GM10248 (cell line): ENCODE measurements around the gene HIPK4.
"Not testable (repeated sequence)": the region's sequence is repeated elsewhere in the genome, so short reads cannot be mapped to it uniquely, and the experiment has no call there.

ENCODE experiments used
- CTCF ChIA-PET: fragments of 300-600 bp; sonication (Branson Sonifier 250); formaldehyde crosslinking; extraction: SDS; loops from one replicate; lab custom pipeline; 2021; ENCODE audit warnings: antibody characterized with exemption; lab: Yijun Ruan, JAX
- POLR2A ChIA-PET: fragments of 350-650 bp; sonication (Branson Sonifier 250); formaldehyde crosslinking; extraction: SDS; loops from one replicate; lab custom pipeline; 2020; ENCODE audit warnings: antibody characterized with exemption; lab: Yijun Ruan, JAX
- DNase-seq: peaks from one replicate; pipeline ENCODE4 v3.0.0; 2012; ENCODE audit errors: extremely low spot score
- TF ChIP-seq, protein P1 (sequence below): IDR thresholded peaks from 2 replicates; pipeline ENCODE4 v1.5.1; 2012; ENCODE audit warnings: mild to moderate bottlenecking, low read depth; ENCODE audit errors: extremely low read depth, missing control alignments, control extremely low read depth

Gene HIPK4, protein sequence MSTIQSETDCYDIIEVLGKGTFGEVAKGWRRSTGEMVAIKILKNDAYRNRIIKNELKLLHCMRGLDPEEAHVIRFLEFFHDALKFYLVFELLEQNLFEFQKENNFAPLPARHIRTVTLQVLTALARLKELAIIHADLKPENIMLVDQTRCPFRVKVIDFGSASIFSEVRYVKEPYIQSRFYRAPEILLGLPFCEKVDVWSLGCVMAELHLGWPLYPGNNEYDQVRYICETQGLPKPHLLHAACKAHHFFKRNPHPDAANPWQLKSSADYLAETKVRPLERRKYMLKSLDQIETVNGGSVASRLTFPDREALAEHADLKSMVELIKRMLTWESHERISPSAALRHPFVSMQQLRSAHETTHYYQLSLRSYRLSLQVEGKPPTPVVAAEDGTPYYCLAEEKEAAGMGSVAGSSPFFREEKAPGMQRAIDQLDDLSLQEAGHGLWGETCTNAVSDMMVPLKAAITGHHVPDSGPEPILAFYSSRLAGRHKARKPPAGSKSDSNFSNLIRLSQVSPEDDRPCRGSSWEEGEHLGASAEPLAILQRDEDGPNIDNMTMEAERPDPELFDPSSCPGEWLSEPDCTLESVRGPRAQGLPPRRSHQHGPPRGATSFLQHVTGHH

DNA sequence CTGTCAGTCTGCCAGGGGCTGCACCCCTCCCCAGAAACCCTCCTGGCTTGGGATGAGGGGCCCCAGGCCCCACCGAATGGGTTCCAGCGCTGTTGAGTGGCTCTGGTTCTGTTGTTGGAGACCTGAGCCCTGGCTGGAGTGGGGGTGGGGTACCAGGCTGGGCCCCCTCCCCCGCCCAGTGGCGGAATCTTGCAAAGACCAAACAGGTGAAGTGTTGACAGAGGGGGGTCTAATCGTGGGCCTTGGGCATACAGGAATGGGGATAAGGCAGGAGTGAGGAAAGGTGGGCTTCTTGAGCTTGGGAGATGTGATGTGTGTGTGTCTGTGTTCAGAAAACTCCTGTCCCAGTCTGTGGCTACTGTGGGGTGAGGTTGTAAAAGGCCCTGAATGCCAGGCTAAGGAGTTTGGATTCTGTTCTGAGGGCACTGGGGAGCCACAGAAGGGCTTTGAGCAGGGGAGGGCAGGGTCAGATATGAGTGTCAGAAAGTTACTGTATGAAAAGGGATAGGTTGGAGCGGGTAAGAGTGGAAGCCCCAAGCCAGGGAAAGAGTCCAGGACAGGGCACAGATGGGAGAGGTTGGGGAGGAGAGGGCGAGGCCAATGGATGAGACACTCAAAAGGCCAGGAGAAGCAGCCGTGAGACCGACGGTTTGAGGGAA lies at the start of gene HIPK4:
TSS of gene HIPK4 (minus strand) at position 98 of the 659 bp plus-strand sequence. CDS start 279 bp downstream, outside the sequence.
- DNase-seq = no peak
- POLR2A ChIA-PET = no interaction called here
- CTCF ChIA-PET = interaction anchor here (1.2 kb wide), 1 partner anchor 11 kb away, joined by 3 read pairs; no protein-coding TSS in a partner anchor
- TF ChIP-seq, protein P1, sequence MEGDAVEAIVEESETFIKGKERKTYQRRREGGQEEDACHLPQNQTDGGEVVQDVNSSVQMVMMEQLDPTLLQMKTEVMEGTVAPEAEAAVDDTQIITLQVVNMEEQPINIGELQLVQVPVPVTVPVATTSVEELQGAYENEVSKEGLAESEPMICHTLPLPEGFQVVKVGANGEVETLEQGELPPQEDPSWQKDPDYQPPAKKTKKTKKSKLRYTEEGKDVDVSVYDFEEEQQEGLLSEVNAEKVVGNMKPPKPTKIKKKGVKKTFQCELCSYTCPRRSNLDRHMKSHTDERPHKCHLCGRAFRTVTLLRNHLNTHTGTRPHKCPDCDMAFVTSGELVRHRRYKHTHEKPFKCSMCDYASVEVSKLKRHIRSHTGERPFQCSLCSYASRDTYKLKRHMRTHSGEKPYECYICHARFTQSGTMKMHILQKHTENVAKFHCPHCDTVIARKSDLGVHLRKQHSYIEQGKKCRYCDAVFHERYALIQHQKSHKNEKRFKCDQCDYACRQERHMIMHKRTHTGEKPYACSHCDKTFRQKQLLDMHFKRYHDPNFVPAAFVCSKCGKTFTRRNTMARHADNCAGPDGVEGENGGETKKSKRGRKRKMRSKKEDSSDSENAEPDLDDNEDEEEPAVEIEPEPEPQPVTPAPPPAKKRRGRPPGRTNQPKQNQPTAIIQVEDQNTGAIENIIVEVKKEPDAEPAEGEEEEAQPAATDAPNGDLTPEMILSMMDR = no peak

DNA sequence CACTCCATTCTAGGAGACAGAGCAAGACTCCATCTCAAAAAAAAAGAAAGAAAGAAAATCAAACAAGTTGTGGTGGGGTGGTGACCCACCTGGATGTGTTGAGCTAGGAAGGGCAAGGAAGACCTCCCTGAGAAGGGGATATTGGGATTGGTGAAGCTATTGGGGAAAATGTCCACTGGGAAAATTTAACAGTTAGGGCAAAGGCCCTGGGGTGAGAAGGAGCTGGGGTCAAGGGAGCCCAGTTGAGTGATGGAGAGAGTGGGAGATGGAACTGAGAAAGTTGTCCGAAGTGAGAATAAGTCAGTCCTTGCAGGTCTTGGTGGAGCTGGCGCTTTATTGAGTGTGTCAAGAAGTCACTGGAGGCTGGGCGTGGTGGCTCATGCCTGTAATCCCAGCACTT lies 48.3 kb upstream of the HIPK4 start:
- DNase-seq = no peak
- TF ChIP-seq, protein P1 = no peak
- ChIA-PET POLR2A (interaction anchor here (1.1 kb wide), 1 partner anchor 28 kb away, joined by 9 read pairs; the partner anchor contains the start of gene BLVRB), CTCF (interaction anchor here (1.7 to 2.1 kb wide), 3 partner anchors 12 to 26 kb away, joined by 6 to 9 read pairs (median 8); partner anchors contain the start of gene SERTAD1)

DNA sequence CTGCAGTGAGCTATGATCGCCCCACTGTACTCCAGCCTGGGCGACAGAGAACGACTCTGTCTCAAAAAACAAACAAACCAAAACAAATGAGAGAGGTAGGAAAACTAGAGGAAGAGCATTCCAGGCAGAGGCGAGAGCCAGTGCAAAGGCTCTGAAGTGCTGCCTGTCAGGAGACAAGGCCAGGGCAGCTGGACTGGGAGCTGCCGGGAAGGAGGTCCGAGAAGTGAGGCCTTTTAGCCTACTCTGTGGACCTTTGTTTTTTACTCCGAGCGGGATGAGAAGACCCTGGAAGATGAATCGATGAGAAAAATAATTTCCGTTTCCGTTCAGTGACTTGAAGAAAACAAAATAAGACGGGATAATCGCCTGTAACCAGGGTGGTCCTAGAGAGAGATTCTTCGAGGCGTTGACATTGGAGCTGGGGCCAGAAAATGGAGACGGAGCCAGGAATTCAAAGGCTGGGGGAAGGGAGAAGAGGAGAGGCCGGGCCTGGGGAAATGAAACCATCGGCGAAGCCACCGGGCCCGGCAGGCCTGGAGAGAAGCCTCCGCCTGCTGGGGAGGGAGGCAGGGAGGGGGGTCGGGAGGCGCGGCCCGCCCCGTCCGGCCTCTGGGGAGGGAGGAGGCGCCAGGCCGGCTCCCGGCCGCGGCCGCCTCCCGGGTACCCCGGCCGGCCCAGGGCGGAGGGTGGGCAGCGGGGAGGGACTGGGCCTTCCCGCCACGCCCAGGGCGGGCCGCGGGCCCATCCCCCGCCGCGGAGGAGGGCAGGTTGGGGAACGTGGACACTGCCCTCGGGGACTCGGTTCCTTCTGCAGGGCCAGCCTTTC lies 43.6 kb upstream of the HIPK4 start:
- POLR2A ChIA-PET = interaction anchor here (1.0 kb wide), 1 partner anchor 9 kb away, joined by 3 read pairs; no protein-coding TSS in a partner anchor
- CTCF ChIA-PET = interaction anchor here (0.8 to 2.7 kb wide), 6 partner anchors 10 to 201 kb away, joined by 3 to 15 read pairs (median 6); no protein-coding TSS in a partner anchor
- DNase-seq = peak; percentile 84
- TF ChIP-seq, protein P1 = no peak

DNA sequence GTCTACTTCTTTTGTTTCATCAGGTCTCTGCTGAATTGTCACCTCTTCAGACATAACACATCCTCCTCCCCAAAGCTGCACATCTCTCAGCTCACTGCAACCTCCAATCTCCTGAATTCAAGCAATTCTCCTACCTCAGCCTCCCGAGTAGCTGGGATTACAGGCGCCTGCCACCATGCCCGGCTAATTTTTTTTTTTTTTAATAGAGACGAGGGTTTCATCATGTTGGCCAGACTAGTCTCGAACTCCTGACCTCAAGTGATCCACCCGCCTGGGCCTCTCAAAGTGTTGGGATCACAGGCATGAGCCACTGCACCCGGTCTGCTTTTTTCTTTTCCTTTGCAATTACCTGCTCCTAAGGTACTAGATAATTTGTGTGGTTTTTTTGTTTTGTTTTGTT lies 42.8 kb upstream of the HIPK4 start:
- ChIA-PET CTCF (interaction anchor here (0.8 to 2.0 kb wide), 5 partner anchors 12 to 202 kb away, joined by 3 to 7 read pairs (median 3); no protein-coding TSS in a partner anchor), POLR2A (interaction anchor here (1.1 kb wide), 1 partner anchor 12 kb away, joined by 6 read pairs; no protein-coding TSS in a partner anchor)
- DNase-seq = not testable (repeated sequence)

DNA sequence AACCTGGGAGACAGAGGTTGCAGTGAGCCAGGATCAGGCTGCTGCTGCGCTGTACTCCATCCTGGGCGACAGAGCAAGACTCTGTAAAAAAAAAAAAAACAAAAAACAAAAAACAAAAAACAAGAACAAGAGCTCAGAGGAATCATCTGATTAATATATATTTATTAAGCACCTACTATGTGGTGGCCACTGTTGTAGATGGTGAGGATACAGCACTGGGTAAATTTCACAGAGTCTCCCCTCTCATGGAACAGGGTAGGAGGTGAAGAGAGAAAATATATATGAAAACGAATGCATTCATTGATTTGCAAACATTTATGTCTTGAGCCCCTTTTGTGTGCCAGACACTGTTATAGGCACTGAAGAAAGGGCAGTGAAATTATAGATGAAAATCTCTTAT lies 41.7 kb upstream of the HIPK4 start:
- CTCF ChIA-PET = interaction anchor here (1.1 kb wide), 2 partner anchors 11 to 33 kb away, joined by 3 read pairs; partner anchors contain the start of gene BLVRB

DNA sequence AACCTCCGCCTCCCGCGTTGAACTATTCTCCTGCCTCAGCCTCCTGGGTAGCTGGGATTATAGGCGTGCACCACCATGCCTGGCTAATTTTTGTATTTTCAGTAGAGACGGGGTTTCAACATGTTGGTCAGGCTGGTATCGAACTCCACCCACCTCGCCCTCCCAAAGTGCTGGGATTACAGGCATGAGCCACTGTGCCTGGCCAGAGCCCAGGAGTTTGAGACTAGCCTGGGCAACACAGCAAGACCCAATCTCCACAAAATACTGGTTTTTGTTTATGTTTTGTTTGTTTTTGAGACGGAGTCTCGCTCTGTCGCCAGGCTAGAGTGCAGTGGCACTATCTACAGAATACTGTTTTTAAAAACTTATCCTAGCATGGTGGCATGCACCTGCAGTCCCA lies 40.3 kb upstream of the HIPK4 start:
- DNase-seq, POLR2A ChIA-PET: not testable (repeated sequence)
- CTCF ChIA-PET = interaction anchor here (1.3 kb wide), 1 partner anchor 9 kb away, joined by 5 read pairs; no protein-coding TSS in a partner anchor

More for the DNA sequence above, 41.7 kb upstream of the HIPK4 start:
- DNase-seq = no peak
- TF ChIP-seq, protein P1 = no peak
- POLR2A ChIA-PET = interaction anchor here (1.1 kb wide), 1 partner anchor 11 kb away, joined by 6 read pairs; no protein-coding TSS in a partner anchor

DNA sequence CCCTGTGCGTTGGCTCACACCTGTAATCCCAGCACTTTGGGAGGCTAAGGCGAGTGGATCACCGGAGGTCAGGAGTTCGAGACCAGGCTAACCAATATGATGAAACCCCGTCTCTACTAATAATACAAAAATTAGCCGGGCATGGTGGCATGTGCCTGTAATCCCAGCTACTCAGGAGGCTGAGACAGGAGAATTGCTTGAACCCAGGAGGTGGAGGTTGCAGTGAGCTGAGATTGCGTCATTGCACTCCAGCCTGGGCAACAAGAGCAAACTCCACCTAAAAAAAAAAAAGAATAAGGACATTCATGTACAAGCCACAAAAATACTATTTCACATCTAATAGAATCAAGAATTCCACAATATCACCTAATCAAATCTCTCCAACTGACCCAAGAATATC lies 38.2 kb upstream of the HIPK4 start:
- DNase-seq, POLR2A ChIA-PET: not testable (repeated sequence)
- CTCF ChIA-PET = interaction anchor here (4.1 kb wide), 1 partner anchor 14 kb away, joined by 27 read pairs; no protein-coding TSS in a partner anchor
